H54 (cell line): ENCODE results near the gene SHANK1.
"Not testable (repeated sequence)": the region's sequence is repeated elsewhere in the genome, so short reads cannot be mapped to it uniquely, and the experiment has no call there.

Source experiments
- DNase-seq: peaks from one replicate; pipeline ENCODE4 v3.0.0; 2011; ENCODE audit warnings: low spot score, mixed read lengths; ENCODE audit not compliant: insufficient read length
- FAIRE-seq: peaks from 3 replicates; lab custom pipeline; 2011; peaks lifted over from hg19 to GRCh38; lab: Jason Lieb, UNC
- POLR2A ChIP-seq: IDR thresholded peaks from 2 replicates; pipeline ENCODE4 v1.6.1; 2011; ENCODE audit warnings: low read depth, mild to moderate bottlenecking, low read length

The SHANK1 gene

DNA sequence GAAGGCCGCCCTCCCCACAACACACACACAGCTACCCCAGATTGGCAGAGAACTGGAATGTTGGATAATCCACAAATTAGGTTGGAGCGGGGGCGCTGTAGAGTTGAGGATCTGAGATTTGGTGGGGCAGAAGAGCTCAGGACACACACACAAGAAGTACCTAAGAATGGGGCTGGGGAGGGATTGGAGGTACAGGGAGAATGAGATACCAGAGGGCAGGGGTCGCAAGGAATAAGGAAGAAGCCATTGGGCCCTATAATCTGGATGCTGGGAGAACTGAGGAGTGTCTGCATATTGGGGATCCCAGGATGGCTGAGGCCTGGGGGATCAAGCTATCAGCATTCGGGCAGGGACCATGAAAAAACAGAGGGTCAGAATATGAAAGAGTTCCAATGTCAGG lies 91.5 kb downstream of the SHANK1 start:
- DNase-seq (no peak), FAIRE-seq (no peak)
- no peak for TF ChIP-seq POLR2A

DNA sequence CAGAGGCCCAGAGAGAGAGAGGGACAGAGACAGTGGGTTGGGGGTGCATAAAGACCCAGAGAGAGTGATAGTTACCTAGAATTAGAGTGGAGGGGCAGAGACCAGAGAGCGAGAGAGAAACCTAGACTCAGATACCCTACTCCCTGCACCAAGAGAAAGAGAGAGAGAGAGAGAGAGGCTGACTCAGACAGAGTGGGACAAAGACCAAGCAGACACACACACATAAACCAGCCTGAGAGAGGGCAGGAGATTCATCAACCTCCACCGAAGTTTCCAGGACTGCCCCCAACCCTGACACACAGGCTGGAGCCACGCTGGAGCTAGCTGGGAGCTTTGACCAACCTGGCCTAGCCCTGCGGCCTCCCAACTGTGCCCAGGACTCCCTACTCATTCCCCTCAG lies 92.8 kb downstream of the SHANK1 start:
- DNase-seq (no peak), FAIRE-seq (no peak)
- TF ChIP-seq POLR2A = no peak

DNA sequence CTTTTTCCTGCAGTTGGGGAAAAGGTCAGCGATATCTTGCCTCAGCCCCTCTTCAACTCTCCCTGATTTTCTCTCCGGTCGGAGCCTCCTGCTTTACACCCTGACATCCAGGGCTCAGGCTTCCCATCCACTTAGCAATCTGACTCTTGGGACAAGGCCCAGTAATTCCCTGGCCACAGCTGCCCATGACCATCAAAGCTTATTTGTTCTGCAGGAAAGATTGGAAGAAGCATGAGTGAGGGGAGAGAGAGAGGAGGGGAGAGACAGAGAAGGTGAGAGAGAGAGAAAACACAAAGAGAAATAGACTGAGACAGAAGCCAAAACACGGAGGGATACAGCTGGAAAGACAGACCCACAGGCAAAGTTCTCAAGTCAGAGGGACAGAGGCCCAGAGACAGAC lies 93.6 kb downstream of the SHANK1 start:
- FAIRE-seq (no peak), DNase-seq (no peak)
- no peak for TF ChIP-seq POLR2A

DNA sequence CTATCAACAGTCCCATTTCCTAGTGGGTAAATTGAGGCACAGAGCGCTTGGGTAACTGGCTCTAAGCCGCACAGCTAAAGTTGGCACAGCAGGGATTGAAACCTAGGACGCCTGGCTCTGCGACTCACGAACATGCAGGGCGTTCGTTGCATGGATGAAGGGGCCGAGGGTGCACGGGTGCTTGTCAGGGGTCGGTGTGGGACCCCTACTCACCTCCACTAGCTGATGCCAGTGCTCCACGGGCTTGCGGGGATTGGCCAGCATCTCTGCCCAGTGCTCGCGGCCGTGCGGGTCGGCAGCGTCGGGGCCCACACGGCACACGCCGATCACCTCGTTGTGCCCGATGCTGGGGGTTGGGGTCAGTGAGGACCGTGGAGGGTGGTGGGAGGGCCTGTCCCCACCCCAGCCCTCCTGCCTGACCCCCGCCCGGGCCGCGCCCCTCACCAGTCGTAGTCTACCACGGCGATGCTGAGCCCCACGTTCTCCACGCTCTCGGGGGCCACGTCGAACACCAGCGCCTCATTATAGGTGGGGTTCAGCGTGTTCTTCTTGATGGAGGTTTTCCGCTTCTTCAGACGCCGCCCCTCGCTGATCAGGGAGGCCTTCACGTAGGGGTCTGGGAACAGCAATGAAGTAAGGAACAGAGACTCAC lies 94.5 kb downstream of the SHANK1 start:
- no peak for TF ChIP-seq POLR2A
- no peak for FAIRE-seq
- DNase-seq = no peak

- not testable (repeated sequence) for FAIRE-seq, DNase-seq
Measured at GRCh38 chr19:50620394-50620906, 99.2 kb downstream of the SHANK1 start.

DNA sequence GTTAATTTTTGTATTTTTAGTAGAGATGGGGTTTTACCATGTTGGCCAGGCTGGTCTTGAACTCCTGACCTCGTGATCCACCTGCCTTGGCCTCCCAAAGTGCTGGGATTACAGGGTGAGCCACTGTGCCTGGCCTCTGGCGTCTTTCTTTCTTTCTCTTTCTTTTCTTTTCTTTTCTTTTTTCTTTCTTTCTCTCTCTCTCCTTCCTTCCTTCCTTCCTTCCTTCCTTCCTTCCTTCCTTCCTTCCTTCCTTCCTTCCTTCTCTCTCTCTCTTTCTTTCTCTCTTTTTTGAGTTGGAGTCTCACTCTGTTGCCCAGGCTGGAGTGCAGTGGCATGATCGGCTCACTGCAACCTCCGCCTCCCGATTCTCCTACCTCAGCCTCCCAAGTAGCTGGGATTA lies 100.4 kb downstream of the SHANK1 start:
- not testable (repeated sequence) for DNase-seq, FAIRE-seq

- DNase-seq, FAIRE-seq: not testable (repeated sequence)
Measured at GRCh38 chr19:50618379-50618778, 101.2 kb downstream of the SHANK1 start.

GRCh38 chr19:50612504-50613404 lies 106.8 kb downstream of the SHANK1 start:
- FAIRE-seq, DNase-seq: not testable (repeated sequence)
